Activated T-helper 9 cell treated with anti-CD3 and anti-CD28 coated beads, Interleukin-2, amount 50 U/mL, for 16 hours (primary cell): ENCODE measurements around the gene KRTAP5-6.

Experiments
- DNase-seq: peaks from one replicate; pipeline ENCODE4 v3.0.0-alpha.2; 2020; ENCODE audit warnings: low read depth

Gene KRTAP5-6, protein sequence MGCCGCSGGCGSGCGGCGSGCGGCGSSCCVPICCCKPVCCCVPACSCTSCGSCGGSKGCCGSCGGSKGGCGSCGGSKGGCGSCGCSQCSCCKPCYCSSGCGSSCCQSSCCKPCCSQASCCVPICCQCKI

DNA sequence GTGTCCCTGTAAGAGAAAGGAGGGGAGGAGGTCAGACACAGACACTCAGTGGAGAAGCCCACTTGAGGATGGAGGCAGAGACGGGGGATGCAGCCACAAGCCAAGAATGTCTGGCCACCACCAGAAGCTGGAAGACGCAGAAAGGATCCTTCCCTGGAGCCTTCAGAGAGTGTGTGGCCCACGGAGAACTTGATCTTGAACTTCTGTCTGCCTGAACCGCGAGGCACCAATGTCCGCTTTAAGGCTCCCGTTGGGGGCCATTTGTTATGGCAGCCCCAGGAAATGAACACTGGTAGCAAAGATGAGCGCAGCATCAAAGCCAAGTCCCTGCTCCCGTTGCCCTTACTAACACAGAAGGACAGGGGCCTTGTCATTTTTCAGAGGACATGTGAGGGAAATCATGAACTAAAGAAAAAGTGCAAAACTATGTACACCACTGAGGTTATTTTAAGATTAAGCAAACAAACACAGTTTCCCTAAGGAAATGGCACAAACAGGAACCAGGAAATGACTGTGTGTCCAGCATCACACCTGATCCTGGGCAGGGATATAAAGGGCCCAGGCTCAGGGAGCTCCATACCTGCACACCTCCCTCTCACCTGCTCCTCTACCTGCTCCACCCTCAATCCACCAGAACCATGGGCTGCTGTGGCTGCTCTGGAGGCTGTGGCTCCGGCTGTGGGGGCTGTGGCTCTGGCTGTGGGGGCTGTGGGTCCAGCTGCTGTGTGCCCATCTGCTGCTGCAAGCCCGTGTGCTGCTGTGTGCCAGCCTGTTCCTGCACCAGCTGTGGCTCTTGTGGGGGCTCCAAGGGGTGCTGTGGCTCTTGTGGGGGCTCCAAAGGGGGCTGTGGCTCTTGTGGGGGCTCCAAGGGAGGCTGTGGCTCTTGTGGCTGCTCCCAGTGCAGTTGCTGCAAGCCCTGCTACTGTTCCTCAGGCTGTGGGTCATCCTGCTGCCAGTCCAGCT is at the start of gene KRTAP5-6:
Gene KRTAP5-6, plus strand, starts transcription at position 588 of the 963 bp plus-strand sequence. Its CDS starts 51 bp downstream, at position 639.
- no peak for DNase-seq

GRCh38 chr11:1647901-1648652 is 48.9 kb upstream of the KRTAP5-6 start:
- no peak for DNase-seq

DNA sequence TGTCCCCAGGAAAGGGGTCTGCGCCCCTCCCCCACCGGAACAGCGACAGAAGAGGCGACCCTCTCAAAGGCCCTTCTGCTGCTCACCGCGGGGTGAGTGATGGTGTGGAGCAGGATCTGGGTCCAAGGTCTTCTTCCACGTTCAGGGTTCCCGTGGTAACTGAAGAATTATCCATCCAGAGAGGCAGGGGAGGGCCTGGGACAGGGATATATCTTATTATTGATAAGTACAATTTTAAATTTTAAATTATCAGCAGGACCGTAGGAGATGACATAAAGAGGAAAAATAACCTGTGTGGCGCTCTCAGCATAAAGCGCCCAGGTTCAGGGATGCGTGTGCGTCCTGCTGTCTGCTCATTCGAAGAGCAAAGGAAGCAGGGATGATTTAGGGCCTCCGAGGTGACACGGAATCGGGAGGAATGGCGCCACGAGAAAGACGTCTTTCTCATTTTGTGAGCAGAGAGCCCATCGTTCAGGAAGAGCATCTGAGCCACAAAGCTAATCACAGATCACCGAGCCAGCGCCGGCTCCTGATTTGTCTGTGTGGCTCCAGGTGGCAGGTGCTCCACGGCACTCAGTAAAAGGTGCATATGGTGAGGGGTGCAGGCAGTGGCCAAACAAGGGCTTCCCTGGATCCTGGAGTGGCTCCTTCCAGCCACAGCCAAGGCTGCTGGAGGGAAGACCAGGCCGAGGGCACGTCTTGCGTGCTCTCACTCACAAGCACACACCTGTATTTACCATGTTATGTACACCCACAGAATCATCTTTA is 48.2 kb upstream of the KRTAP5-6 start:
- DNase-seq, result no peak

DNA sequence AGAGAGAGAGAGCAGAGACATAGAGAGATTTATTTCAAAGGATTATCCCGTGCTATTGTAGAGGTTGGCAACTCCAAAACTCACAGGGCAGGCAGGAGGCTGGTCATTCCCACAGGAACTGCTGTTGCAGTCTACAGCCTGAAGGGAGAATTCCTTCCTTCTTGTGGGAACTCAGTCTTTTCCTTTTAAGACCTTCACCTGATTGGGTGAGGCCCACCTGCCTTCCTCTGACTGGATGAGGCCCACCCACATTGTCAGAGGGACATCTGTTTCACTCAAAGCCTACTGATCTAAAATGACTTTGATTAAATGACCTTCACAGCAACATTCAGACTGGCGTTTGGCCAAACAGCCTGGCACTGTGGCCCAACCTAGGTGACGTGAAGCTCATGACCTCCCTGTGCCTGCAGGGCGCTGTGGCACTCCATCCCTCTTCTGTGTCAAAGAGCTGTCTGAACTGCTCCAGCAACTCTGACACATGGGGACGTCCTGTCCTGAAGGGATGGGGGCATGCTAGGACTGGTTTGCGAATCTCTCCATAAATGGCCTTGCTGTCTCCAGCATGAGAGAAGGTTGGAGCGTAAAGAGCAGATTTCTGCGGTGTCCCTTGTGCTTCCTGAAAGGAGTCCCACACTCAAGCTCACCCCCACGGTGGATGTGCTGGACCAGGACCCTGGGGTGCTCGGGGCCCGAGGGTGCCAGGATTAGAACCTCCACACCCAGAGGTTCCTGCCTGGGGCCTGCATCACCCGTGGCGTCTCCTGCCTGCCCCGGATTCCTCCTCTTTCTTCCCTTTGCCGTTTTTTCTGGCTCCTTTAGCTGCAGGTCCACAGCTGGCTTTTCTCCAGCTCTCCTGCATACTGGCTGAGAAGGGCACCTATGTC is 46.7 kb upstream of the KRTAP5-6 start:
- DNase-seq, result no peak

DNA sequence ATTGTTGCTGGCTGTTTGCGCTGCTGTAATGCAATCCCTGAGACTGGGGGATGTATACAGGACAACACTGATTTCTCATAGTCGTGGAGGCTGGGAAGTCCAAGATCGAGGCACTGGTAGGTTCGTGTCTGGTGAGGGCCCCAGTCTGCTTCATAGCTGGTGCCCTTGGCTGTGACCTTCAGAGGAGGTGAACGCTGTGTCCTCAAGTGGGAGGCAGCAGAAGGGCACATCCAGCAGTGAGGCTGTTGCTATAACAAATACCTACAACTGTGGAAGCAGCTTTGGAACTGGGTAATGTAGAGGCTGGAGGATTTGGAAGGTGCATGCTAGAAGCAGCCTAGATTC is 46.1 kb upstream of the KRTAP5-6 start:
- no peak for DNase-seq

DNA sequence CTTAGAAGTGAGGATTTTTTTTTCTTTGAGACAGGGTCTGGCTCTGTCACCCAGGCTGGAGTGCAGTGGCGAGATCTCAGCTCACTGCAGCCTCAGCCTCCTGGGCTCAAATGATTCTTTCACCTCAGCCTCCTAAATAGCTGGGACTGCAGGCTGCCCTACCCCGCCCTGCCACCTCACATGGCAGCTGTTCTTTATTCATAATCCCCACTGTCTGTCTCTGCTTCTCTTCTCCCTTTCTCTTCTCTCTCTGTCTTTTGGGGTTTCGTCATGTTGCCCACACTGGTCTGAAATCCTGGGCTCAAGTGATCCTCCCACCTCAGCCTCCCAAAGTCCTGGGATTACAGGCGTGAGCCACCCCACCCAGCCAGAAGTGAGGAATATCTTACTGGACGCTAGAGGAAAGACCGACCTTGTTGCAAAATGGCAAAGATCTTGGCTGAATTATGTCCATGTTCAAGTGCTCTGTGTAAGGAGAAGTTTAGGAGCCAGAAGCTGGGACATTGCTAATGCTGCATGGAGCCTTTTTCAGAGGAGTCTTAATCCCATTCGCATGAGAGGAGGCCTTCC is 45.5 kb upstream of the KRTAP5-6 start:
- no peak for DNase-seq

- no peak for DNase-seq
These were observed 45.0 kb upstream of the KRTAP5-6 start for GRCh38 chr11:1652026-1652425.

GRCh38 chr11:1652442-1652770 is 44.6 kb upstream of the KRTAP5-6 start:
- DNase-seq, result no peak

DNA sequence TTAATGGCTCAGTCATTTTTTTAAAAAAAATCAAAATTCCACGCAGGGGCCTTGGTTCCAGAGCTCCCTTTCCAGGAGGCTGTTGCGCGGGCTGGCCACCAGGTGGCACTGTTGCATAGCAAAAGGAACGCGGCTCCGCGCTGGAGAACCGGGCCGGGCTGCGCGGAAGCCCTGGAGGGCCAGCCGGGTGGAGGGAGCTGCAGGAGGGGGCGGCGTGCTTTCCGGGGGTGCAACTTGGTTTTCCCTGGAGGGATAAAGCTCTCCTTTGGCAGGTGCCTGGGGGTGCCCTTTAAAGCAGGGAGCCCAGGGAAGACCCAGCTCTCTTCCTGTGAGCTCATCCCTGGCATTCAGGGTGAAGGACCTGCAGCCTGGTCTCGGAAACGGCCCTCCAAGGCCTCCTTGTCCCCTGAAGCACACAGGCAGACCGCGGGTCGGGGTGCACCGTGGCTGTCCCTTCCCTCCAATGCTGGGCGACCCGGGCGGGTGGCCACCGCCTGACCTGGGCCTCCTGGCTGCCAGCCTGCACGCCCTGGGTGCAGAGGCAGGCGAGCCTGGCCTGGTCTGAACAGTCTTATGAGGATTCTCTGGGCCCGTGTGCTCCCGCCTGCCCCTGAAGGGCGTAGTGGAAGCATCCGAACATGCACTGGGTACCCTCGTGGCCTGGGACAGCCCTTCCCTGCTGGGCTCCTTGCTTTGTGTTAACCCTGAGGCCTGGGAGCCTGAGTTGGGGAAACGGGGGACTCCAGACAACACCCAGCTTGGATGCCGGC is 44.0 kb upstream of the KRTAP5-6 start:
- DNase-seq, result peak; percentile 66

- no peak for DNase-seq
These were observed 43.2 kb upstream of the KRTAP5-6 start for GRCh38 chr11:1653541-1654387.

GRCh38 chr11:1654388-1655167 is 42.4 kb upstream of the KRTAP5-6 start:
- no peak for DNase-seq

GRCh38 chr11:1655168-1656060 is 41.6 kb upstream of the KRTAP5-6 start:
- DNase-seq, result no peak

DNA sequence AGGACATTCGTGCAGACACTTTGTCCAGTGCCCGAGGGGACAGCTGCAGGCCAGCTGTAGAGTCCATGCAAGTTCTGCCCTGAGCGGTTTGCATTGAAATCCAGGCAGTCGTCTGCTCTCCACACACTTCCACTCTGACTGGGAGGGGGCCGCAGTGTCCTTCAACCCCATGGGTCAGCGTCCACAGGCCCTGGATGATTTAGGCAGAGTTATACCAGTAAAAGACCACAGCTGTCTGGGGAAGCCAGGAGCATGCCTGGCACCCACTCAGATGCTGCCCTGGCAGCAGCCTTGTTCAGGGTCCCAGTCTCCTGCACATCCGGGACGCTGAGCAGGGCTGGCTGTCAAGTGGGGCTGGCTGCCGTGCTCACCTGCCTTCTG is 40.9 kb upstream of the KRTAP5-6 start:
- no peak for DNase-seq

- DNase-seq, result no peak
These were observed 40.3 kb upstream of the KRTAP5-6 start for GRCh38 chr11:1656670-1657069.

- DNase-seq, result no peak
These were observed 37.5 kb upstream of the KRTAP5-6 start for GRCh38 chr11:1659506-1659905.

- DNase-seq, result no peak
These were observed 36.7 kb upstream of the KRTAP5-6 start for GRCh38 chr11:1660111-1660867.
